Measurements from ENCODE around the gene PECR. TPM values are rescaled to one million over a fixed set of nuclear protein-coding genes. Genes with fewer than 3 reads are reported as not detected.

PECR gene
- total and polyA plus RNA-seq, 2 of the 13 experiments (the other 11 are each of a cell fraction or from before 2014, with no cell fraction given), result 151 to 153 TPM

- TF ChIP-seq ZBTB34 (CRISPR knock-in tag; IDR thresholded peaks at IDR 0.05), result no peak
Measured at GRCh38 chr2:216014986-216015385, 66.6 kb downstream of the PECR start (continued).

- Histone ChIP-seq H3K36me3 (replicated peaks in 1 of 2; ENCODE audit: control insufficient read depth in 1 of 2, insufficient read depth in 2 of 2, low read length in 2 of 2) (peaks cover 1 to 17% of the 10 kb centered on the region in 2 experiments; a peak in 2 of 5 replicates), H3K4me3 (replicated peaks in 1 of 3; ENCODE audit: insufficient read depth in 1 of 3, low read depth in 2 of 3, low read length in 3 of 3) (no peak overlapping the region; a peak in 1 of 6 replicates), H3K4me2 (ENCODE audit: low read depth, low read length) (peak overlapping the region; percentile 84; the same call in 1 of the 2 replicates), H3K9me3 (ENCODE audit: low read length) (no peaks in the 10 kb centered on the region), H3K27me3 (ENCODE audit: control insufficient read depth in 1 of 2, insufficient read depth in 2 of 2, low read length in 2 of 2) (no peaks in the 10 kb centered on the region), H3K27ac (ENCODE audit: extremely low read length, insufficient read depth, low read length) (no peak overlapping the region), H4K20me1 (ENCODE audit: insufficient read depth, low read length) (no peaks in the 10 kb centered on the region), H3K79me2 (ENCODE audit: insufficient read depth, low read length) (peaks cover 27% of the 10 kb centered on the region), H3K4me1 (ENCODE audit: insufficient read depth, low read length) (peaks cover 15% of the 10 kb centered on the region), H2AFZ (ENCODE audit: low read length) (no peak overlapping the region), H3K9ac (ENCODE audit: insufficient read depth, low read depth, low read length) (no peak overlapping the region)
- POLR2A ChIA-PET, result interaction anchor here (0.6 kb wide), 1 partner anchor 140 kb away, joined by 3 read pairs; no protein-coding TSS in a partner anchor
- FAIRE-seq (no peak), DNase-seq (ENCODE audit: low spot score) (no peak), ATAC-seq (no peak)
- intact Hi-C loops (cut with micrococcal nuclease; ENCODE audit: unreplicated experiment), result loop anchor here (5.0 kb wide), 1 partner anchor 47 kb away; no protein-coding TSS in a partner anchor
- BruUV-seq (replicated peaks), result no TSS peak
- in situ Hi-C loops (cut with HindIII; ENCODE audit: extremely low pct_ligation_motif_present, low pct_unique_long_range_greater_than_20kb), result loop anchor here (5.0 kb wide), 1 partner anchor 62 kb away; no protein-coding TSS in a partner anchor
- 96% methylated on average over 8 of the region's 8 CpGs for WGBS (ENCODE audit: low lambda C conversion rate)
- CTCF ChIA-PET (ENCODE audit: low intra/inter-chr PET ratio, low total read pairs), result interaction anchor here (1.3 to 2.3 kb wide), 2 partner anchors 9 to 64 kb away, joined by 12 to 13 read pairs; no protein-coding TSS in a partner anchor
- no peak for TF ChIP-seq ZNF414 (CRISPR knock-in tag; IDR thresholded peaks at IDR 0.05)
- TF ChIP-seq MAFK (conservative IDR thresholded peaks at IDR 0.05 in 1 of 2, IDR thresholded peaks at IDR 0.05 in 1 of 2; ENCODE audit: low read length in 2 of 2), result peak in 1 of 2 experiments; percentile 27; a peak in 1 of 4 replicates
Measured at GRCh38 chr2:216014006-216014405, 67.6 kb downstream of the PECR start.
